HG02852 (cell line): ENCODE results near the gene KDM7A.
A peak's percentile ranks its signal among the peaks of the same experiment; 100 is the strongest.

Experiments
- ATAC-seq: cut with Tn5 transposase; IDR thresholded peaks from one replicate; pipeline ENCODE4 v1.9.1; 2021; ENCODE audit warnings: mild to moderate bottlenecking, moderate library complexity; ENCODE audit not compliant: unreplicated experiment

Gene KDM7A, protein sequence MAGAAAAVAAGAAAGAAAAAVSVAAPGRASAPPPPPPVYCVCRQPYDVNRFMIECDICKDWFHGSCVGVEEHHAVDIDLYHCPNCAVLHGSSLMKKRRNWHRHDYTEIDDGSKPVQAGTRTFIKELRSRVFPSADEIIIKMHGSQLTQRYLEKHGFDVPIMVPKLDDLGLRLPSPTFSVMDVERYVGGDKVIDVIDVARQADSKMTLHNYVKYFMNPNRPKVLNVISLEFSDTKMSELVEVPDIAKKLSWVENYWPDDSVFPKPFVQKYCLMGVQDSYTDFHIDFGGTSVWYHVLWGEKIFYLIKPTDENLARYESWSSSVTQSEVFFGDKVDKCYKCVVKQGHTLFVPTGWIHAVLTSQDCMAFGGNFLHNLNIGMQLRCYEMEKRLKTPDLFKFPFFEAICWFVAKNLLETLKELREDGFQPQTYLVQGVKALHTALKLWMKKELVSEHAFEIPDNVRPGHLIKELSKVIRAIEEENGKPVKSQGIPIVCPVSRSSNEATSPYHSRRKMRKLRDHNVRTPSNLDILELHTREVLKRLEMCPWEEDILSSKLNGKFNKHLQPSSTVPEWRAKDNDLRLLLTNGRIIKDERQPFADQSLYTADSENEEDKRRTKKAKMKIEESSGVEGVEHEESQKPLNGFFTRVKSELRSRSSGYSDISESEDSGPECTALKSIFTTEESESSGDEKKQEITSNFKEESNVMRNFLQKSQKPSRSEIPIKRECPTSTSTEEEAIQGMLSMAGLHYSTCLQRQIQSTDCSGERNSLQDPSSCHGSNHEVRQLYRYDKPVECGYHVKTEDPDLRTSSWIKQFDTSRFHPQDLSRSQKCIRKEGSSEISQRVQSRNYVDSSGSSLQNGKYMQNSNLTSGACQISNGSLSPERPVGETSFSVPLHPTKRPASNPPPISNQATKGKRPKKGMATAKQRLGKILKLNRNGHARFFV

DNA sequence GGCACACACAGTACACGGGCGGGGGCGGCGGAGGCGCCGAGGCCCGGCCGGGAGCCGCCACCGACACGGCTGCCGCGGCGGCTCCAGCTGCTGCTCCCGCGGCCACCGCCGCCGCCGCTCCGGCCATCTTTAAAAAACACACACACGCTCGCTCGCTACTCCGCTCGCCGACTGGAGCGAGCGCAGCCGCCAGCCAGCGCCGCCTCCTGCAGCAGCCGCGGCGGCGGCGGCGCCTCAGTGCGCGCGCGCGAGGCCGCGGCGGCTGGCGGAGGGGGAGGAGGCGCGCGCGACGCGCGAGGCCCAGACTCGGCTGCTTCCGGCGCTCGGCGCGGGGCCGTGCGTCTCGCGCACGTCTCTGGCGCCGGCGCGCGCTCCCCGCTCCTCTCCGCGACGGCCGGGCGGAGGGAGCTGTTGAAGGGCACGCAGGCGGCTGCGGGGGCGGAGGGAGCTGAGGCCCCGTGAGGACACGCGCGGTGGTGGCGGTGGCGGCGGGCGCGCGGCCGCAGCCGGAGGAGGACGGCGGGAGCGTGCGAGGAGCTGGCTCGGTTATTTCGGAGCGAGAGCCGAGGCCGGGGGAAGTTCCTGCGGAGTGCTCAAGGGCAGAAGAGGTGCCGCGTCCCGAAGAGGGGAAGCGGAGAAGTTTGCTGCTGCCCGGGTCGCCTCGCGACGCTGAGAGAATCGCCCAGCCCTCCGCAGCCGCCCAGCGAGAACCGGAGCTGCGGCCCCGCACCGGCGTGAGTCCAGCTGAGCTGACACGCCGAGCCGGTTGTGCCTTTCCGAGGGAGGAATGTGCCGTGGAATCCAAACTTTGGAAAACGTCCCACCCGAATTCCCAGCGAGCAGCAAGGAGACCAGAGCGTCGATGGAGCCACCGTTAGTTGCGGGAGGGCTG, at the start of gene KDM7A:
TSS of gene KDM7A (minus strand) at position 173 of the 892 bp plus-strand sequence. CDS start at position 127, 46 bp downstream.
- ATAC-seq: peak; percentile 61

DNA sequence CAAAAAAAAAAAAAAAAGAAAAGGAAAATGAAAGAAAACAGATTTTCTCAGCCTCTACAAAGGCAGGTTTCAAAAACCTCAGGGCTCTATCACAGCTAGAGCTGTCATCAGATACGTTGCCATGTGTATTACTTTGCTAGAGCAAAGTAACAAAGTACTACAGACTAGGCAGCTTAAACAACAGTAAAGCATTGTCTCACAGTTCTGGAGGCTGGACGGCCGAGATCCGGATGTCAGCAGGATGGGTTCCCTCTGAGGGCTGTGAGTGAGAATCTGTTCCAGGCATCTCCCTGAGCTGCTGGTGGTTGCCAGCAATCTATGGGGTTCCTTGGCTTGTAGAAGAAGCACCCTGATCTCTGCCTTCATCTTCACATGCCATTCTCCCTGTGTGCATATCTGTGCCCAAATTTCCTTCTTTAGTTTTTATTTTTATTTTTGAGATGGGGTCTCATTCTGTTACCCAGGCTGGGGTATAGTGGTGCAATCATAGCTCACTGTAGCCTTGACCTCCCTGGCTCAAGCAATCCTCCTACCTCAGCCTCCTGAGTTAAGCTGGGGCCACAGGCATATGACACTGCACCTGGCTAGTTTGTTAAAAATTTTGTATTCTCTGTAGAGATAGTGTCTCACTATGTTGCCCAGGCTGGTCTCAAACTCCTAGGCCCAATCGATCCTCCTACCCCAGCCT, 48.9 kb upstream of the KDM7A start:
- no peak for ATAC-seq

DNA sequence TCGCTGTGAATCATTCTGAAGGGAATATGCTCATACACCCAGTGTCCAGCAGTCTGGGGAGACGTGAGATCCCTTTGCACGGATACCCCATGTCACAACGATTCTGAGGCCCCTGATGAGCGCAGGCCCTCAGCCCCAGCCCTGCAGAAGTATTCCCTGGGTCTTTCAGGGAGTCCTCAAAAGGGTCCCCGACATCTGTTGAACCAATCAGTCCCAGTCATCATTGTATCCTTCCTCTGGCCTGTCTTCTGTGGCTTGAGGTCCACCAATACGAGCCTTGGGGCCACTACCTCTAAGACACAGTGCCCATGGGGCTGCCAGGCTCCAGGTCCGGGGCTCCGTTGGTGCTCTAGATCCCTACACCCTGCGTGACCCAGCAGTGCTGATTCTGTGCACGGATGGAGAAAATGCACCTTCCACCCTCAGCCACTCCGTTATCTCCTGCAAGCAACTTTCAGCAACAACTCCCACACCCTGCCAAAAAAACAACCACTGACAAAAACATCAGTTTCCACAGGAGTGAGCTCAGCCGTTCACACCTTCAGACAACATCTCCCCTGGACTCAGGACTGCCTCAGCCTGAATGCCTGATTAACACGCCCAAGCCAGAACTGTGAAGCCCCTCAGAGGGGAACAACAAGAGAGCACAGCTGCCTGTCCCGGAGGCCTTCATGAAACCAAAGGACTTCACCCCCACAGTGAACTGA, 46.9 kb upstream of the KDM7A start:
- ATAC-seq: no peak

DNA sequence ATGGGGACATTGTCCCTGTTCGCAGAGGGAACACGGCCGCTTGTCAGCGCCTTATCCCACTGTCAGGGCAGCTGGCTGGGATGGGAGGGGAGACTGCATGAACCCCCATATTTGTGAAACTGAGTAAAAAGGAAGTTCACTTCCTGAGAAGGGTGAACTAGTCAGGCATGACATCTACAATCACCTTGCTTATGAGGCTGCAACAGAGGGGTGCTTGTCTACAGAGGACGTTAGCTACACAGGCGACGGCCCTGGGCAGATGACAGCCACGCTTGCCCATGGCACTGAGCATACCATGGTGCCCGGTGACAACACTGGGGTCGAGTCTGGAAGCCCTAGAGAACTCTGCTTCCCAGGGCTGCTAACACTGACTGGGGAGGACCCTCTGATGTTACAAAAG, 46.0 kb upstream of the KDM7A start:
- ATAC-seq: peak; percentile 66

DNA sequence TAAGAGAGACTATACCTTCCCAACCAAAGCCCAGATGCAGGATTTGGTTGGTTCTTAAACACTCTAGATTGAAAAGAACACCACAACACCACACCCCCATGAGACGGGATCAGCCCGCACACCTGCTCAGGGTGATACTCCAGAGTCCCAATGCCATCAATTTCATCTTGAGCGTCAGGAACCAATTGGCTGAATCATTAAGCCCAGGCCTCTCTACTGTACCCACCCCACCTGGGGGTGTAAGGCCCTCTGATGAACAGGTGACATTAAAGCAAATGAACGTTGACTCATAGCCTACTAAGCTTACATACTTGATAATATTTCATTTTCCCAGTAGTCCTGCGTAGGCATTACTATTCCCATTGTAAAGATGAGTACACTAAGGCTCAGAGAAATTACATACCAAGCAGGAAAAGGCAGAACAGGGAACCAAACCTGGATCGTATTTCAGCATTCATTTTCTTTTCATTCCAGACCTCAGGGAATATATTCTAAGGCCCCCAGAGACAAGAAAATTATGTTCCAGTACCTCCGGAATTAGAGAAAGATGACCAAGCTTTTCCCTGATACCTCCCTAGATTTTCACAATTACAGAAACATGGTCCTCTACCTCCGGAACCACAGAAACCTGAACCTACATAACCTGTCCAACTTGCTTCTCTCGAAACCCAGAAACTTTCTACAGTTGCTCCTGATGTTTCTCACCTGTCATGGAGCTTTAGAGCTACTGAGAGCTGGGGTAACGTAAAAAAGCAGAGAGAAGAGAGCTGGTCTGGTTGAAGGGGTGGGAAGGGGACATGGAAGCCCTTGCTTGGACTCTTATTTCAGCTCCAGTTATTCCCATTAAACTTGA, 43.1 kb upstream of the KDM7A start:
- ATAC-seq: no peak

DNA sequence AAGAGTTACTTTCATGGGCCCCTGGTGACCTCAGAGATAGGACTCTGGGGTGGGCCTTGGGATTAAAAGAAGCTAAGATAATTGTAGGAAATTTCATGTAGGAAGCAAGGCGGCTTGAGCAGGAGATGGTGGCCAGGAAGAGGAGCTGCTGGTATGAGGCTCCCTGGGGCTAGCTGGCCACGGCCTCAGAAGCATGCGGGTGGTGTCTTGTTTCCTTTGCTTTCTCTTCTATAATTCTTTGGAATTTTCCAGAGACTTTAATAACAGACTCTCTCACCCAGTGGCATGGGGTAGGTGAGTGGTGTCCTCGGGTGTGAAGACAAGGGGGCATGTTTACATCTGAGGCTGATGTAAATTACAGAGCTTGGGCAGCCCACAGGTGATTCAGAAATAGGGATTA, 41.9 kb upstream of the KDM7A start:
- ATAC-seq: no peak

DNA sequence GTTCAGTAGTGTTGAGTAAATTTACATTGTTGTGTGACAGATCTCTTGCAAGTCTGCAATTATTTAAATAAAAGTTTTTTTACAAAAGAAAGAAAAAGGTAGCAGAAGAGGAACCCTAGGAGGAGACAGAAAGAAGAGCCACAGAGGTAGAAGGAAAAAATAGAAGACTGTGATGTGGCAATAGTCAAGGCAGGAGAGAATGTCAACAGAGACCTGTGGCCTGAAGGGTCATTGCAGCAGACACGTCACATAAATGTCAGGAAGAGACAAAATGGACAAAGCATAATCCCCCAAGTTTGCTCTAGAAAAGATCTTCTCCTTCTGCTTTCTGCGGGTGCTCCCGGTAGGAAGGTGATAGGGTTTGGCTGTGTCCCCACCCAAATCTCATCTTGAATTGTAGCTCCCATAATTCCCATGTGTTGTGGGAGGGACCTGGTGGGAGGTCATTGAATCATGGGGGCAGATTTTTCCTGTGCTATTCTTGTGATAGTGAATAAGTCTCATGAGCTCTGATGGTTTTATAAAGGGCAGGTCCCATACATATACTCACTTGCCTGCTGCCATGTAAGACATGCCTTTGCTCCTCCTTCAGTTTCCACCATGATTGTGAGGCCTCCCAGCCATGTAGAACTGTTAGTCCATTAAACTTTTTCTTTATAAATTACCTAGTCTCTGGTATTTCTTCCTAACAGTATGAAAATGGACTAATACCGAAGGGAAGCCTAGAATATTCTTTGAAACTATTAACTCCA, 41.1 kb upstream of the KDM7A start:
- ATAC-seq: no peak

DNA sequence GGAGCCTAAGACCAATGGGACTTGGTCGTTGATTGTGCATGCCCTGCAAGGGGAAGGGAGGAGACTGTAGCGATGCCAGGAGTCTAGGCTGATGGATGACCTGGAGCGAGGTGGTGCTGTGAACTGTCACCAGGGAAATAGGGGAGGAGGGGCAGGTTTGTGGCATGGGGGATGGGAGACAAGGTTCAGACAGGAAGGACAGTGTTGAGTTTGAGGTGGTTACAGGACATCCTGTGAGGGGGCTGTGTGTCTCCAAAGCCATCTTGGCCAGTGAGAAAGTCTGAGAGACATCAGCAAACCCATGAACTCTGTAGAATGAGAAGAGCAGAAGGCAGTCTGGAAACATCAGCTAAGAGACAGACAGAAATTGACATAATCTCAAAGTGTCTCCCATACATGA, 38.5 kb upstream of the KDM7A start:
- ATAC-seq: no peak

DNA sequence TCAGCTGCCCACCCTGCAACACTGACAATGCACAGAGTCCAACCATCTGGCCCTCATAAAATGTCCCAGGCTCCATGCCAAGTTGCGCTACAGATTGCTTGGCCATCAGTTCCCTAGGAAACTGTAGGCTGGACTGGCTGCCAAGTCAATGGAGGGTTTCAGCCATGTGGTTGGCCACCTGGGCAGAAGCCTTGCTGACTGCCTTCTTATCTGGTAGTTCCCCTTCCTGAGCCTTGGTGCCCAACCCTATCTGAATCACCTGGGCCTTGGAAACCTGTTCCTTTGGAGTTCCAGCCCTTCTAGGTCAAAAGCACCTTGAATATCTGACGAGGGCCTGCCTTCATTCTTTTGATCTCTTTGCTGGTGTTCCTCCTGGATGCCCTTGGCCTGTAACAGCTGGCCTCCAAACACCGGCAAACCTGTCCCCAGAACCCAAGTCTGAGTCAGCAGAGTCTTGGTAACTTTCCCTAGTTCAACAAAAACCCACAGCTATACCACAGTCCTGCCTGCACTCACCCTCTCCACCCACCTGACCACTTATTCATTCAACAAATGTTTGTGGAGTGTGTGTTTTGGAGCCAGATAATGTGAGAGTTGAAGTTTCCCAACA, 37.4 kb upstream of the KDM7A start:
- peak; percentile 34 for ATAC-seq

DNA sequence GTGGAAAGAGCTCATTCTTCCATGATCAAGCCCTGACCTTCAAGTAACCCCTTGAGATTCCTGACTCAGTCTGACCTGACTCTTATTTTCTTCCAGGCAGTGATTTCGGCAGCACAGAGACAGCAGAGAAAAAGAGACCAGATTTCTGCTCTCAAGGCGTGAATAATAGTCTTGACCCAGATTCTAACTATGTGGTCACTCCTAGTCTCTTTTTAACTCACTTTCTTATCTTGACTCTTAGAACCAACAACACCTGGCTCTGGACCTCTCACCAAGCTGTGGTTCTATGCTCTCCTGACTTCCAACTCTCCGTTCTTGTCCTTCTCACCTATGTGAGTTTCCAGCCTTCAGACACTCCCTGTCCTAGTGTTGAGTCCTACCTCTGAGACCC, 36.9 kb upstream of the KDM7A start:
- ATAC-seq: no peak

DNA sequence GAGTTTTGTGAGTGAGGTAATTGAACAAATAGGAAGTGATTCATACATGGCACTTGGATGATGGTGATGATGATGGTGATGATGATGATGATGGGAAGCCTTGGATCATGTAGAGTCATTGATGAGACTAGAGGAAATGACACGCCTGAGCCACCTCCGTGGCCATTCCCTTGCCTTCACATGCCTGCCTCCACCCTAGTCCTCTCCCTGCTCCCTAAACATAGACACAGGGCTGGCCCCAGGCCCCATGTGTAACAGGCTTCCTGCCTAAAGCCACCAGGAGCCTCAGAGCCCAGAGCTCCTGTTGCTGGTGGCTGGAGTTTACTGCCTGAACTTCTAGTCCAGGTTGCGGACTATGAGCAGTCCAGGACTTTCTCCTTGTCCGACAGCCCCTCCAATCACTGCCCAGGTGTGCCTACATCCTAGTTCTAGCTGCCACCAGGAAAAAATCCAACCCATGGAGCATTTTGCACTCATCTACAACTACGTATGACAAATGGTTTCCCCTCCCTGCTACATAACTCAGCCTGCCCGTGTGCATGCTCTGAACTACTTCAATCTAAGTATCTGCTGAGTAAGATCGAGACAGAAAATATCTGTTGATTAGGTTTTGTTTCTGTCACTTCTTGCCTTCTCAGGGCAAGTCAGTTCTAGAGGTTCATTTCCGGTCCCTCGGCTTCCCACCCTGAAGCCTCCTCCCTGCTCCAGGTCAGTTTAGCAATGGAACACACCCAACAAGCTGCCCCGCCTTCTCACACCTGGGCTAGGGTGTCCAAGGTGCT, 35.5 kb upstream of the KDM7A start:
- peak; percentile 52 for ATAC-seq

DNA sequence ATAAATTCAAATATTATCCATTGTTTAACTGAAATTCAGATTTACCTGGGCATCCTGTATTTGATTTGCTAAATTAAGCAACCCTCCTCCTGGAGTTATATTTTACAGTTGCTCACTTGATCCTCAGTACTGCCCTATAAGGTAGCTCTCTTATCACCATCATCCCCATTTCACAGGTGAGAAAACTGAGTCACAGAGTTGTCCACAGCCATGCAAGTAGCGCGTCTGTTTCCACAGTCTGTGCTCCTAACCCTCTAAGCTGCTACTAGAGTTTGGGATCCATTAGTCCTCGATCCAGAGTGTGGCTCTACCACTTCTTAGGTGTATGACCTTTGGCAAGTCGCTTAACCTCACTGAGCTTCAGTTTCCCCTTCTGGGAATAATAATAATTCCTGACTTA, 34.9 kb upstream of the KDM7A start:
- ATAC-seq: no peak

DNA sequence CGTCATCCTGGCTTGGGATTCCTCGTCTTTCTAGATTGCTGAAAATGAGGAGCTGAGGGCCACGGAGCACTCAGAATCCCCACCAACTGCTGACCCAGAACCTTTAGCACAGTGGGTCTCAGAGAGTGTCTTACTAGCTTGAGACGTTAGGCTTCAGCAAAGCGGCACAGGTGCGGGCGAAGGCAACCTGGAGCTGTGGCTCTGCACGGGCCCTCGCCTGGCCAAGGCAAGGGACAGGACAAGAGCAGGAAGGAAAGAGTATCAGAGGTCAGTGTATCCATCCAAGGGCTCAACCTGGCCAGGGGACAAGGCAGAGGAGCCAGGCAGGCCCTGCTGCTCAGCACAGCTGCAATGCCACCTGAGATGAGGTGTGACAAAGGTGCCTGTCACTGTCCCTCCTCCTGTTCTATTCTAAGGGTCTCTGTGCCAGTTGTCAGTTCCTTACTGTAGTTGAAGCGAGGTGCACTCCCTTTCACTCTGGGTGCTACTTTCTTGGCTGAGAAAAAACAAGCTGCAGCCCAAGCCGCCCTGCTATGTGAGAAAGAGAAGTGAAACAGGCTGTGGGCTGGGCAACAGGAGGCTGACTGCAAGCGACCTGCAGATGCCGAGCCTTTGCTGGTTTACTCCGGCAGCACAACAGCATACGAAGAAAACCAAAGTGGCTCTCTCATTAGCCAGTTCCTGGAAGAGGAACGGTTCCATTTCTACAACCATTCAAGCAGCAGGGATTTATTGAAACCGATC, 33.3 kb upstream of the KDM7A start:
- ATAC-seq: peak; percentile 84

DNA sequence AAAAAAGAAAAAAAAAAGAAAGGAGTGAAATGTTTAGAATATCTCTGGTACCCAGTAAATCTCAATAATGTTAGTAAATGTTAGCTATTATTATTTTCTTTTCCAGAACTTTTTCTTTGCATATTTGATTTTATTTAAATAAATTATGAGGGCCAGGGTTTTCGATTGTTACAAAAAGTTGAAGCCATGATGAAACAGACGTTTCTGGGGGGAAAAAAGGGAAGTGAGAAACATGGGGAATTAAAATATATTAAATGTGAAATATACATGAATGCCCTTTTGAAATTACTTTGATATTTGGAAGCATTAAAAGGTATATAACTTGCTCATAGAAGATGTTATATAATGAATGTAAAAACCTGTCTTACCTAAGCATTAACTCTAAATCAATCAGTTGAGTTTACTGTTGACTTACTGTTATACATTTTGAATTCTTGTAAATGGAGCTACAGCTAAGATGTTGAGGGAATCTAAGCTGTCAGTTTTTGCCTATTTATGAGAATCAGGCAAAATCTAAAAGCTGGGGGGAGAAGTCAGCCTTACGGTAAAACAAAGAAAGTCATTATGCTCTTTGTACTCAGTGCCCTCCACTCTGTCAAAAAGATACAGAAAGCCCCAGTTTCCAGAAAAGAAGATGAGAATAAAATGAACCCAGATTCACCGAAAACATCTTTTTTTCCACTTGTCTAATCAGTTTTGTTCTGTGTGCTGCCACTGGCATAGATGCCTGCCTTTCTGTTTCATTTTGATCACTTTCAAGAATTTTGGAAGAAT, 30.0 kb upstream of the KDM7A start:
- no peak for ATAC-seq

DNA sequence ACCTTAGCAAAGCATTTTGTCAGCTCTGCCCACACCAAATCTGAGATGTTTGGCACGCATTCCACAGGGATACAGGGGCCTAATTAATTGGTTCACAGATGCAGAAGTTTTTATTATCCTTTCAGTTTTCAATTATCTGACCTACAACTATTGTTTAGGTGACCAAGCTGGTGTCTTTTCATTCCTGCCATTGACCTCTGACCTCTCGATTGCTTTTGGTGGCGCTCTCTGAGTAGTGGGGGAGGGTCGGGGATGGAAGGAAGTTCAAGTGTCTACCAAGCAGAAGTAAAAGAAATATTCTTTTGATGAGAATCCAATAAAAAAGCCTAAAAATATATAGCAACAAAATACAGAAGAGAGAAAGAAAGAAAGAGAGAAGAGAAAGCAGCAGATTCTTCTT, 28.8 kb upstream of the KDM7A start:
- no peak for ATAC-seq
